ENCODE measurements around the gene CADM3.

Gene CADM3

DNA sequence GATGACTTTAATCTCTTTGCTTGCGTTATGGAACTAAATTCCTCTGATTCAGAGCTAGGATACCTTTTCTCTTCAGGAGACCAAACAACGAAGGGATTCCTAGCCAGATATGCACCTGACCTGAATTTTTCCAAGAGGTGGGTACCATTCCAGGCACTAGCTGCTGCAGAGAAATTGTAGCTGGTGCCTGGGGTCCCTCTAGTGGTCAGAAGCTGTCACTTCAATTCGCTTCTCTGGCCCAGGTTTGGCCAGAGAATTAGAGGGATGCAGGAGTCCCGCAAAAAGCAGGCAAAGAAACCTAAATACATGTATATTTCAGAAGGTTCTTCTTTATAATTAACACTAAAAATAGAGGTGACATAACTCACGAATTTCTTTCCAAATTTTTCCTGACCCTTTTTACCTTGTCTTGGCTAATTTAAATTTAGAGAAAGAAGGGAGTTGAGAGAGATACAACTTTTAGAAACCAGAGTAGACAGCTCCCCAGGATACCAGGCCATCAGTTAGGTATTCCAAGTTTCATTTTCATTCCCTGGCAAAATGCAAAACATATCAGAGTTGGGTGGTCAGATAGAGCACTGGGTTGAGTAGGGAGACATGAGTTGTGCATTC is 42.8 kb downstream of the CADM3 start:
- no peak overlapping the region for H3K27ac ChIP-seq (ENCODE audit: insufficient read depth, low read length, poor library complexity, severe bottlenecking)
- no peaks in the 10 kb centered on the region for H3K9me3 ChIP-seq (ENCODE audit: control insufficient read depth, low read length)
- DNase-seq, result peak in 1 of 3 donors; percentile 11
- no peaks in the 10 kb centered on the region for H3K4me1 ChIP-seq (ENCODE audit: control insufficient read depth, insufficient read depth, low read length, poor library complexity, severe bottlenecking)
- H3K36me3 ChIP-seq (ENCODE audit: control insufficient read depth, insufficient read depth, low read length), result no peaks in the 10 kb centered on the region
- peaks cover 4% of the 10 kb centered on the region for H3K27me3 ChIP-seq (replicated peaks; ENCODE audit: control insufficient read depth, insufficient read depth, low read length, poor library complexity, severe bottlenecking)
- H3K4me3 ChIP-seq (ENCODE audit: insufficient read depth, low read depth, low read length, poor library complexity, severe bottlenecking), result no peak overlapping the region

DNA sequence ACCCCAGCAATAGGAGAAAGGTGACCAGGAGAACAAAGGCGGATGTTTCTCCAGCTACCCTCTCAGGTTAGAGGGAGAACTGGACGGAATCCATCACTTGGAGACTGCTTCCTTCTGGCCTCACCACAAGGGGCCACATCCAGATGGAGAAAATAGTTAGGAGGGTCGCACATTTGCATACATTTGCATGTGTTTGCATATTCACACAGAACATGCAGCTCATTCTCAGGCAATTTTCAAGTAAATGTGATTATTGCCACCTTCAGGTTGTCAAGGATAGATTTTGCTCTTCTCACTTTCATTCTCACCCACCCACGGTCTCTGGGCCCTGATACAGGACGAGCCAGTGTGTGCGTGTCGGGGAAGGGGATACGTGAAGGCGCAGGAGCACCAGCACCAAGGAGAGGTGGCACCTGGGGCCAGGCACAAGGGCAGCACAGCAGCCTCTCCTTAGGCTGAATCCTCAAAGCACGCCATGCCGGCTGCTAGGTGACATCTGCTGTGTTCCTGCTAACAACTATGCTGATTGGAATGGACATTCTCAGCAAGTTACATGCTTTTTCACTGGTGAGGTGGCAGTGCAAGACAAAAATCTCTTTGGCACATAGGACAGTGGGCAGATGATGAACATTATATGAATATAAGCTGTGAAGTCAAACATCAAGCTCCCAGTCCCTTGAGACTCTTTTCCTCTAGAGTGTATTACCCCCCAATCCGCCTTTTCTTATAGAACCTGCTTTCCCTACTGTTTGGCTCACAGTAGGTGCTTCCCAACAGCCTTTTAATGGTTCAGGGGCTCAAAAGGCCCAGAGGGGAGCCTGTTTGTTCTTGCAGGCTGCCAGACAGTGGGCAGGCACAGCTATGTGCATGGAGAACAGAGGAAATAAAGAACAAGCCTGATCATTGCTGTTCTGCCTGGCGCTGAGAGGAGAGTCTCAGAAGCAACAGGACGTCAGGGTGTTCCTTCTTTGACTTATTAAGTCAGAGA is 47.5 kb downstream of the CADM3 start:
- no peaks in the 10 kb centered on the region for H3K27me3 ChIP-seq (replicated peaks; ENCODE audit: control insufficient read depth, insufficient read depth, low read length, poor library complexity, severe bottlenecking)
- DNase-seq, result no peak
- H3K36me3 ChIP-seq (ENCODE audit: control insufficient read depth, insufficient read depth, low read length), result no peaks in the 10 kb centered on the region
- H3K4me3 ChIP-seq (ENCODE audit: insufficient read depth, low read depth, low read length, poor library complexity, severe bottlenecking), result no peak overlapping the region
- no peaks in the 10 kb centered on the region for H3K9me3 ChIP-seq (ENCODE audit: control insufficient read depth, low read length)
- no peak overlapping the region for H3K27ac ChIP-seq (ENCODE audit: insufficient read depth, low read length, poor library complexity, severe bottlenecking)
- no peaks in the 10 kb centered on the region for H3K4me1 ChIP-seq (ENCODE audit: control insufficient read depth, insufficient read depth, low read length, poor library complexity, severe bottlenecking)

DNA sequence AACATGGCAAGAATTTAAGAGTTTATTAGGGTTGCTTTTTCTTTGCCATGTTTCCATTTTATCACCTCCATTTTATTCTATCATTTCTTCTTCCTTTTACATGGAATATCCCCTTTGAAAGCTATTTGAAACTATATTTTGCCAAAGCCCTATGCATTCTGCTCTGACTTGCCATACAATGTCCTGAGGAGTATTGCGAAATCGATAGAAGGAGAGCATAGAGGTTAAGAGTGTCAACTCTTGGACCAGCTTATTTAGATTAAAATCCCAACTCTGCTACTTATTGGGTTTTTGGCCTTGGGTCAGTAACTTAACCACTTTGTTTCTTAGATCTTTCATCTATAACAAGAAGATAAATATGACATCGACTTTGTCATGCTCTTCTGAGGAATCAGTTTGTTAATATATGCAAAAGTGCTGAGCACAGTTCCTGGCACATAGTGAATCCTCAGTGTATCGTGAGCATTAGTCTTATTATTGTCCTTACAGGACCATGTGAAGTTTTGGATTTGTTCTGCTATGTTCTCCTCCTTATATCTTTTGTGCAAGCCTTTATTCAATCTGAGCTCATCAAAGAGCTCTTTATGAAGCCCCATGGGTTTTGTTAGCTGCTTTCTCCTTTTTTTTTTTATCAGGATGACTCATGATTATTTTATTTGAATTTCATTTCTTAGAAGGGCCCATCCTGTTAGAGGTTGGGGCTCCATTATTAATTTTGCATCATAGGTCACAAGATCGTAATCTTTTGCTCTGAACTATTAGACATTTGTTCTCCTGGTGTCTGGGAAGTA is 50.9 kb downstream of the CADM3 start:
- no peak overlapping the region for H3K27ac ChIP-seq (ENCODE audit: insufficient read depth, low read length, poor library complexity, severe bottlenecking)

DNA sequence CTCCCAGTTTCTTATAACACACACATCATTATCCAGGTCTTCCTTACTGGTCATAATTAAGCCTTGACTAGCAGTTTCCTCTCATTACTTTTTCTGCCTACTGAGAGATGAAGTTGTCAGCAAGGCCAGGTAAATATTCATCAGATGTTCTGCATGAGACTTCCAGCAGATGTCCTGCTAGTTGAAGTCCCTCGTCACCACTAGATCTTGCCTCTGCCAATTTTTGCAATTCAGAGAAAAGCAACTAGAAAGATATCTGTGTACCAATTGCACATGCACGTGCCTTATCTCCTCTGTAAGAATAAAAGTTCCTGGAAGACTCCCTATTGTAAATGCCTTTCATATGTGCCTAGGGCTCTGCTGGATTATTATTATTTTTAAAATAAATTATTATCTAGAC is 51.6 kb downstream of the CADM3 start:
- no peak for DNase-seq
- H3K27ac ChIP-seq (ENCODE audit: insufficient read depth, low read length, poor library complexity, severe bottlenecking), result no peak overlapping the region
- no peaks in the 10 kb centered on the region for H3K27me3 ChIP-seq (replicated peaks; ENCODE audit: control insufficient read depth, insufficient read depth, low read length, poor library complexity, severe bottlenecking)
- H3K4me1 ChIP-seq (ENCODE audit: control insufficient read depth, insufficient read depth, low read length, poor library complexity, severe bottlenecking), result no peaks in the 10 kb centered on the region
- H3K36me3 ChIP-seq (ENCODE audit: control insufficient read depth, insufficient read depth, low read length), result no peaks in the 10 kb centered on the region
- H3K4me3 ChIP-seq (ENCODE audit: insufficient read depth, low read depth, low read length, poor library complexity, severe bottlenecking), result no peak overlapping the region
- H3K9me3 ChIP-seq (ENCODE audit: control insufficient read depth, low read length), result no peaks in the 10 kb centered on the region

More for the DNA sequence above, 50.9 kb downstream of the CADM3 start:
- DNase-seq, result no peak
- Histone ChIP-seq H3K9me3 (ENCODE audit: control insufficient read depth, low read length) (no peaks in the 10 kb centered on the region), H3K4me1 (ENCODE audit: control insufficient read depth, insufficient read depth, low read length, poor library complexity, severe bottlenecking) (no peaks in the 10 kb centered on the region), H3K4me3 (ENCODE audit: insufficient read depth, low read depth, low read length, poor library complexity, severe bottlenecking) (no peak overlapping the region), H3K27me3 (replicated peaks; ENCODE audit: control insufficient read depth, insufficient read depth, low read length, poor library complexity, severe bottlenecking) (no peaks in the 10 kb centered on the region), H3K36me3 (ENCODE audit: control insufficient read depth, insufficient read depth, low read length) (no peaks in the 10 kb centered on the region)

DNA sequence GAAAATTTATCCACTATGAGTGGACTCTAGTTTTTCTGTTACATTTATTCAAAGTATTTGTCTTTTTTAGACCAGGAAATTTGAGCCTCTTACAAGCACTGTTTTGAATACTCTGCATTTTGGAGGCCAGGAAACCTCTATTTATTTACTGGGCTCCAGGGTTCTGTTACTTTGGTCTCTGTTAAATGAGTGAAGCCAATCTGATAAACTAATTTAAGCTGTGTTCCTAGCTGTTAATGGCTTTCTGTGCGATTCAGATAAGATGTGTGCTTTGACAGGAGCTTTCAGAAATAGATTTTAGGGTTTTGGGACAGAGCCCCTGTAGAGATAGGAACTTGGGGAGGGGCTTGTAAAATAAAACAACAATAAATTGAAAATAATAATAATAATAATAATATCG is 57.1 kb downstream of the CADM3 start:
- Histone ChIP-seq H3K27me3 (replicated peaks; ENCODE audit: control insufficient read depth, insufficient read depth, low read length, poor library complexity, severe bottlenecking) (no peaks in the 10 kb centered on the region), H3K9me3 (ENCODE audit: control insufficient read depth, low read length) (no peaks in the 10 kb centered on the region), H3K4me1 (ENCODE audit: control insufficient read depth, insufficient read depth, low read length, poor library complexity, severe bottlenecking) (no peaks in the 10 kb centered on the region), H3K27ac (ENCODE audit: insufficient read depth, low read length, poor library complexity, severe bottlenecking) (no peak overlapping the region), H3K4me3 (ENCODE audit: insufficient read depth, low read depth, low read length, poor library complexity, severe bottlenecking) (no peak overlapping the region), H3K36me3 (ENCODE audit: control insufficient read depth, insufficient read depth, low read length) (no peaks in the 10 kb centered on the region)
- DNase-seq, result no peak

DNA sequence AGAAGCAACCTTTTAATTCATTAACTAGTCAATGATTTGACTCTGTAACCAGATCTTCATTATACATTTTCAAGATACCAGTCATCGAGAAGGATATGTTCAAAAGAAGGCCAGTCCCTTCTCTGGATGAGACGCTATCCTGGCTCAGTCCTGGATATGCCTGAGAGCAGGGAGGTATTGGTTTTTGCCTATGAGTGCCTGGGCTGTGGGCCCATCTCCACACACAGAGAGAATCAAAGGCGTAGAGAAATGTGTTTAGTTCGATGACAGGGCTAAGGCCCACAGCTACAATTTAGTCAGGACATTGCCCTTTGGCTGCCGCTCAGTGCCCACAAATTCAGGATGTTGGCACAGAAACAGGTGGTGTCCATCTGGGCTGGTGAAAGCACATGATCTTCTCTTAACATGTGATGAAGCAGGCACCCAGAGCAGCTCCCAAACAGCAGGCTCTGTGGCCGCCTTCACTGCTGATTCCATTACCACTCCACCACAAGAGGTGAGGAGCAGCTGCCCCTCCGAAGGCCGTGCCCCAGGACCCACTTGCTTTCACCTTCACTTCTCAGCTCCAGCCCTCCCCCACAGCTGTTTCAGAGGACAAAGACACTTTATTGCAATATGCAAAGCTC is 58.0 kb downstream of the CADM3 start:
- no peaks in the 10 kb centered on the region for H3K27me3 ChIP-seq (replicated peaks; ENCODE audit: control insufficient read depth, insufficient read depth, low read length, poor library complexity, severe bottlenecking)
- H3K4me1 ChIP-seq (ENCODE audit: control insufficient read depth, insufficient read depth, low read length, poor library complexity, severe bottlenecking), result no peaks in the 10 kb centered on the region
- DNase-seq, result no peak
- H3K4me3 ChIP-seq (ENCODE audit: insufficient read depth, low read depth, low read length, poor library complexity, severe bottlenecking), result no peak overlapping the region
- no peaks in the 10 kb centered on the region for H3K9me3 ChIP-seq (ENCODE audit: control insufficient read depth, low read length)
- no peak overlapping the region for H3K27ac ChIP-seq (ENCODE audit: insufficient read depth, low read length, poor library complexity, severe bottlenecking)
- no peaks in the 10 kb centered on the region for H3K36me3 ChIP-seq (ENCODE audit: control insufficient read depth, insufficient read depth, low read length)

DNA sequence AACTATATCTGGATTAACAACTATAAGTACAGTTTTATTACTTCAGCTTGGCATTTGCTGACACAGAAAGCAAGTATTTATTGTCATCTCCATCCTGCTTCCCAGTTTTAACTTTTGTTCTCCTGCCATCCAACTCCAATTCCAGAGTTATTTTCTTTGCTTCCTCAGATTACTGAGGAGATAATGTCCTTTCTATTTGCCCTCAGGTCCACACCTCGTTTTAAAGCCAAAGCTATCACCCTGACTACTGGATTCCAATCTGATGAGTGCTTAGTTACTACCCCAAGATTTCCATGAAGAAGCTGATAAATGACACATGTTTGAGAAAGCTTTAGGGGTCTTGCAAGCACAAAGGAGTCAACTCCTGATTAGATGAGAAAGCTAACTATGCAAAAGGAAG is 58.5 kb downstream of the CADM3 start:
- DNase-seq, result no peak
- Histone ChIP-seq H3K27me3 (replicated peaks; ENCODE audit: control insufficient read depth, insufficient read depth, low read length, poor library complexity, severe bottlenecking) (no peaks in the 10 kb centered on the region), H3K4me1 (ENCODE audit: control insufficient read depth, insufficient read depth, low read length, poor library complexity, severe bottlenecking) (no peaks in the 10 kb centered on the region), H3K4me3 (ENCODE audit: insufficient read depth, low read depth, low read length, poor library complexity, severe bottlenecking) (no peak overlapping the region), H3K27ac (ENCODE audit: insufficient read depth, low read length, poor library complexity, severe bottlenecking) (no peak overlapping the region), H3K9me3 (ENCODE audit: control insufficient read depth, low read length) (no peaks in the 10 kb centered on the region), H3K36me3 (ENCODE audit: control insufficient read depth, insufficient read depth, low read length) (no peaks in the 10 kb centered on the region)

DNA sequence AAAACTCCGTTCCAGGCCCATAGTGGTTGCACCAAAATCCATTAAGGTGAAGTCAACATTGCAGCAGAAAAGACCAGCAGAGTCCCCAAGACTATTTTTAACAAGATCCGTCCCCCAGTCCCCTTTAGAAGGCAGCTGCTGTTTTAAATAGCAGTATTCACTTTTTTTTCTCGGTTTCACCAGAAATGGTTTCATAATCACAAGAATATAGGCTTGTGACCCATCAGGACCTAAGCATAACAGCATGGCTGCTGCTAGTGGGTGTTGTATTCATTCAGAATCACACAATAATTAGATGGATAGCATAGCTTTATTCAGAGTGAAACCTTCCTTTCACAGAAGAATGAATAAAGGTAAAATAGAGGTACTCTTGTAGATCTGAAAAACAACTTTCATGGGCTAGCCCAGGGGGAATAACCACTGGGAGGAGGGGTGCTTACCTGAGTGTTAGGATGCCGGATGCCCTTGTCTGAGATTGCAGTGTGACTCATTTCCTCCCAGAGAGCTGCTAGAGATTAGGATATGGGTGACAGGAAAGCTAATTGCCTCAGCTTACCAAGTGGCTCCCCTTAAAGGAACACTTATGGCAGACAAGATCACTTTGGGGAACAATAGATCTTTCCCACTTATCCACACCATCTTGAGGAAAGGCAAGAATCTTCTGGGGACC is 68.3 kb downstream of the CADM3 start:
- DNase-seq, result no peak
- Histone ChIP-seq H3K27ac (ENCODE audit: insufficient read depth, low read length, poor library complexity, severe bottlenecking) (no peak overlapping the region), H3K27me3 (replicated peaks; ENCODE audit: control insufficient read depth, insufficient read depth, low read length, poor library complexity, severe bottlenecking) (no peaks in the 10 kb centered on the region), H3K36me3 (ENCODE audit: control insufficient read depth, insufficient read depth, low read length) (no peaks in the 10 kb centered on the region), H3K4me3 (ENCODE audit: insufficient read depth, low read depth, low read length, poor library complexity, severe bottlenecking) (no peak overlapping the region), H3K4me1 (ENCODE audit: control insufficient read depth, insufficient read depth, low read length, poor library complexity, severe bottlenecking) (no peaks in the 10 kb centered on the region), H3K9me3 (ENCODE audit: control insufficient read depth, low read length) (no peaks in the 10 kb centered on the region)

DNA sequence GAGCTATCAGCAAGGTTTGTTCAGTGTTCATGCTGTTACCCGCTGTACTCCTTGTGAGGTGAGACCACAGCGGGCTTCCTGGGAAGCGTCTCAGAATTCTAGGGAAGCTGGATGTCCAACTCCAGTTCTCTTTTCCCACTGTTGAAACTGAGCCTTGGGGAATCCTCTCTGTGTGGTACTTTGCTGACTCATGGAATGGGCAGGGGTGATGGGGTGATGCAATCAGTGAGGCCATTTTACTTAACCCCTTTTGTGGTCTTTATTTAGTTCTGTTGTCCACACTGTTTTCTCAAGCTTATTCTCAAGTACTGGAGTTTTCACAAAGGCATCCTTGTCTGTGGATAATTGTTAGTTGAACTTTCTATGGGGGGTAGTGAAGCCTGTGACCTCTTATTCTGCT is 75.9 kb downstream of the CADM3 start:
- DNase-seq, result no peak
- Histone ChIP-seq H3K27me3 (replicated peaks; ENCODE audit: control insufficient read depth, insufficient read depth, low read length, poor library complexity, severe bottlenecking) (no peaks in the 10 kb centered on the region), H3K4me3 (ENCODE audit: insufficient read depth, low read depth, low read length, poor library complexity, severe bottlenecking) (no peak overlapping the region), H3K9me3 (ENCODE audit: control insufficient read depth, low read length) (no peaks in the 10 kb centered on the region), H3K27ac (ENCODE audit: insufficient read depth, low read length, poor library complexity, severe bottlenecking) (no peak overlapping the region), H3K36me3 (ENCODE audit: control insufficient read depth, insufficient read depth, low read length) (no peaks in the 10 kb centered on the region), H3K4me1 (ENCODE audit: control insufficient read depth, insufficient read depth, low read length, poor library complexity, severe bottlenecking) (no peaks in the 10 kb centered on the region)

Data from effector memory CD4-positive, alpha-beta T cell (primary cell).